ENCODE results near the gene BOLA3.

- no peak for TF ChIP-seq POLR2A (IDR thresholded peaks at IDR 0.05)
- TF ChIP-seq CTCF (IDR thresholded peaks at IDR 0.05): no peak
Measured at GRCh38 chr2:74099835-74100234, 47.9 kb downstream of the BOLA3 start.
